GM12878 (cell line): ENCODE measurements around the gene RAD51B. TPM values are rescaled to one million over a fixed set of nuclear protein-coding genes. Genes with fewer than 3 reads are reported as not detected.

Experiments used
- ATAC-seq: fragments of 200-7000 bp; cut with Tn5 transposase; 3 replicates; pipeline ENCODE4 v1.9.1; 2020; ENCODE audit warnings: mild to moderate bottlenecking, moderate library complexity
- BruUV-seq: library from RNA; stranded (reverse); fragments of 400-500 nt; replicated peaks from 2 replicates; lab custom pipeline; 2021; lab: Mats Ljungman, UMichigan
- CTCF ChIA-PET: fragments of 300-600 bp; sonication (Branson Sonifier 250); formaldehyde crosslinking; extraction: SDS; loops from one replicate; lab custom pipeline; 2021; ENCODE audit warnings: inconsistent platforms; lab: Yijun Ruan, JAX
- POLR2A ChIA-PET: fragments of 350-600 bp; formaldehyde crosslinking; extraction: SDS; loops from one replicate; lab custom pipeline; 2021; ENCODE audit warnings: inconsistent platforms; lab: Charles Lee
- RAD21 ChIA-PET: fragments of 300-600 bp; sonication (Branson Sonifier 250); formaldehyde crosslinking; loops from one replicate; lab custom pipeline; 2023; ENCODE audit warnings: antibody characterized with exemption; ENCODE audit not compliant: unreplicated experiment; lab: Charles Lee
- SMC1A ChIA-PET: fragments of 300-600 bp; sonication (Branson Sonifier 250); formaldehyde crosslinking; loops from one replicate; lab custom pipeline; 2023; ENCODE audit not compliant: unreplicated experiment, uncharacterized antibody; lab: Charles Lee
- DNase-seq: peaks from one replicate; pipeline ENCODE4 v3.0.0-alpha.2; 2011; ENCODE audit warnings: low read depth, low spot score
- FAIRE-seq: peaks from 3 replicates; lab custom pipeline; 2011; peaks lifted over from hg19 to GRCh38; lab: Jason Lieb, UNC
- H2AFZ ChIP-seq: 2 replicates; pipeline ENCODE4 v1.6.0; 2011; ENCODE audit warnings: low read depth, low read length, control low read depth; ENCODE audit not compliant: control insufficient read depth
- H3K27ac ChIP-seq: 2 replicates; pipeline ENCODE4 v1.5.1; 2011; ENCODE audit warnings: control low read depth; ENCODE audit not compliant: control insufficient read depth, insufficient read depth
- H3K27me3 ChIP-seq, 2 experiments: replicated peaks in 1 of 2; 2 replicates each; pipeline versions ENCODE4 v1.6.0 to v1.6.1; 2011; ENCODE audit warnings: low read length in 1 of 2; ENCODE audit not compliant: control insufficient read depth in 2 of 2, insufficient read depth in 2 of 2
- H3K36me3 ChIP-seq, 2 experiments: 2 replicates each; pipeline ENCODE4 v1.5.1; 2011; ENCODE audit warnings: low read length in 1 of 2; ENCODE audit not compliant: control insufficient read depth in 2 of 2, insufficient read depth in 2 of 2
- H3K4me1 ChIP-seq: 2 replicates; pipeline ENCODE4 v1.6.1; 2011; ENCODE audit warnings: mild to moderate bottlenecking, low read length, moderate library complexity, mixed read lengths; ENCODE audit not compliant: control insufficient read depth, insufficient read depth
- H3K4me2 ChIP-seq: 2 replicates; pipeline ENCODE4 v1.6.0; 2011; ENCODE audit warnings: control low read depth; ENCODE audit not compliant: control insufficient read depth, insufficient read depth
- H3K4me3 ChIP-seq: fragments of 200-600 bp; sonication (generic); 2 replicates; pipeline ENCODE4 v1.5.1; 2016
- H3K79me2 ChIP-seq: 2 replicates; pipeline ENCODE4 v1.6.0; 2011; ENCODE audit warnings: low read length; ENCODE audit not compliant: control insufficient read depth, insufficient read depth
- H3K9ac ChIP-seq: 2 replicates; pipeline ENCODE4 v1.8.0; 2011; ENCODE audit warnings: low read length, control low read depth, mixed read lengths; ENCODE audit not compliant: control insufficient read depth, insufficient read depth
- H3K9me3 ChIP-seq: replicated peaks from 3 replicates; pipeline ENCODE4 v1.5.1; 2011; ENCODE audit warnings: mild to moderate bottlenecking, low read length; ENCODE audit not compliant: control insufficient read depth, insufficient read depth
- H4K20me1 ChIP-seq: 2 replicates; pipeline ENCODE4 v1.6.0; 2011; ENCODE audit not compliant: control insufficient read depth, insufficient read depth
- GABPA ChIP-seq: IDR thresholded peaks from 2 replicates; pipeline ENCODE4 v1.6.1; 2014; ENCODE audit warnings: antibody characterized with exemption, low read depth, mild to moderate bottlenecking, inconsistent platforms
- IKZF1 ChIP-seq: fragments of 450-650 bp; conservative IDR thresholded peaks from 2 replicates; pipeline ENCODE4 v1.6.1; 2017; ENCODE audit warnings: antibody characterized with exemption, mild to moderate bottlenecking
- MYC ChIP-seq: IDR thresholded peaks from 2 replicates; pipeline ENCODE4 v1.6.1; 2011; ENCODE audit warnings: mild to moderate bottlenecking, low read length, moderate library complexity, inconsistent platforms; ENCODE audit not compliant: insufficient read depth, insufficient replicate concordance, insufficient read length, severe bottlenecking
- NR2C2 ChIP-seq: IDR thresholded peaks from 2 replicates; pipeline ENCODE4 v1.6.1; 2011; ENCODE audit warnings: borderline replicate concordance, low read depth; ENCODE audit not compliant: control insufficient read depth, insufficient read length
- RELA ChIP-seq: fragments of 450-650 bp; IDR thresholded peaks from 2 replicates; pipeline ENCODE4 v1.8.0; 2014; ENCODE audit warnings: borderline replicate concordance; ENCODE audit not compliant: partially characterized antibody
- TCF7 ChIP-seq: IDR thresholded peaks from 2 replicates; pipeline ENCODE4 v1.6.1; 2014; ENCODE audit warnings: antibody characterized with exemption, borderline replicate concordance
- whole genome bisulfite sequencing: methylation state at CpG from one replicate; pipeline ENCODE4 v1.1.6; 2016; ENCODE audit warnings: low lambda C conversion rate; ENCODE audit not compliant: insufficient replicate concordance, insufficient coverage; ENCODE audit errors: missing lambda C conversion rate; 5-methylcytosine and 5-hydroxymethylcytosine counted together
- in situ Hi-C: fragments of 300-500 bp; cut with MboI; formaldehyde crosslinking; loops from 9 replicates; pipeline ENCODE4 v1.14.3; 2018; ENCODE audit warnings: mixed read lengths
- intact Hi-C: fragments of 100-400 bp; cut with micrococcal nuclease; formaldehyde crosslinking; loops from one replicate; pipeline ENCODE4 v1.14.2; 2022; ENCODE audit not compliant: unreplicated experiment
- polyA plus RNA-seq, 11 experiments: library from polyadenylated mRNA; depleted of rRNA in 4 of 11; unstranded in 6 of 11; stranded (reverse) in 5 of 11; fragments of >200 nt; fragmentation: Nextera tagmentation in 4 of 11; fragmentation: Illumina TruSeq in 1 of 11; extraction: Ambion mirVana in 4 of 11; extraction: Trizol in 1 of 11; gene quantifications; 1 replicate in 1 of 11; 2 replicates in 10 of 11; pipeline versions ENCODE4 v1.2.1 to v1.2.3, GENCODE V29; 2011 to 2016; ENCODE audit warnings: inconsistent platforms in 2 of 11, missing spikeins in 2 of 11, low read depth in 1 of 11
- total RNA-seq, 4 experiments: library from RNA; depleted of rRNA in 3 of 4; stranded (reverse); fragments of >200 nt in 3 of 4; fragmentation: Illumina TruSeq in 1 of 4; extraction: Trizol in 1 of 4; gene quantifications; 2 replicates each; pipeline versions ENCODE4 v1.2.1 to v1.2.3, GENCODE V29; 2013 to 2021
- TF ChIP-seq, protein P1 (sequence below): fragments of 450-650 bp; IDR thresholded peaks from 2 replicates; pipeline ENCODE4 v1.6.1; 2016; ENCODE audit warnings: mild to moderate bottlenecking, moderate library complexity, borderline replicate concordance
- TF ChIP-seq, protein P2 (sequence below): fragments of 450-650 bp; IDR thresholded peaks from 2 replicates; pipeline ENCODE4 v1.6.1; 2016; ENCODE audit warnings: mild to moderate bottlenecking

Gene RAD51B
- total and polyA plus RNA-seq, 10 of the 15 experiments (the other 5 are each of a cell fraction or from before 2014, with no cell fraction given), result 9.8 to 26.8 (median 21.3) TPM

DNA sequence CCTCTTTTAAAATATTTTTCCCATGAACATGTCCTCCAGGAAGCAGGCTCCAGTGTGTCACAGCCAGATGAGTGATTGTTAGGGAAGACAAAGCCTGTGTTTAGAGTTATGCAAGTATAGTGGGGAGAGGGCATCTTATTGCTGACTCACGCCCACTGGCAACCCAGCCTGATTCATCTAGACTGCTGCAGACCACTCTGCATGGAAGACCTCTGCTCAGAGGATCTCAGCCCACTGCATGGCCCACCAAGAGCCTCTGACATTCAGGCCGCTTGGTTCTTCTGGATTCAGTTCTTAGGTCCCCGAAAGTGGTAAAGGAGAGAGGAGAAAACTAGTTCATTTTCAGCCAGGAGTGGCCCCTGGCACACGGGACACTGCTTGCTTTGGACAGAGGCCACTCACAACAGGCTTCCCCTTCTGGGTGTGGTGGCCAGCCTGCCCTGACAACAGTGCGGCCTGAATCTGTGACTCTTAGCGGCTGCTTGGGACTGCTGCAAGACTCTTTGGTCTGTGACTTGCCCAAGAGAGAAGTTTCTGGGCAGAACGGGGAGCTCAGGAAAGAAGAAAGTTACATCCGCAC is 707.0 kb downstream of the RAD51B start:
- no TSS peak for BruUV-seq
- H4K20me1 ChIP-seq, result no peaks in the 10 kb centered on the region
- no peak overlapping the region for H3K9ac ChIP-seq

More for the DNA sequence above, 707.0 kb downstream of the RAD51B start:
- intact Hi-C loops (no loop called here), in situ Hi-C loops (no loop called here)
- ChIA-PET RAD21 (interaction anchor here (1.8 kb wide), 1 partner anchor 20 kb away, joined by 6 read pairs; no protein-coding TSS in a partner anchor), SMC1A (interaction anchor here (0.8 to 1.7 kb wide), 7 partner anchors 9 to 260 kb away, joined by 3 to 6 read pairs (median 4); no protein-coding TSS in a partner anchor)
- no peak overlapping the region for H3K4me3 ChIP-seq
- H3K27me3 ChIP-seq, result no peaks in the 10 kb centered on the region
- ATAC-seq (no peak), DNase-seq (no peak), FAIRE-seq (no peak)
- no peak overlapping the region for H3K4me2 ChIP-seq
- H3K79me2 ChIP-seq, result no peaks in the 10 kb centered on the region
- no peaks in the 10 kb centered on the region for H3K36me3 ChIP-seq
- H3K27ac ChIP-seq, result no peak overlapping the region
- no peaks in the 10 kb centered on the region for H3K4me1 ChIP-seq
- 84% methylated on average over 8 of the region's 8 CpGs for WGBS
- no peak overlapping the region for H2AFZ ChIP-seq
- peaks cover 6% of the 10 kb centered on the region; the same call in 2 of the 3 replicates for H3K9me3 ChIP-seq
- TF ChIP-seq RELA, result no peak
- TF ChIP-seq, protein P1, sequence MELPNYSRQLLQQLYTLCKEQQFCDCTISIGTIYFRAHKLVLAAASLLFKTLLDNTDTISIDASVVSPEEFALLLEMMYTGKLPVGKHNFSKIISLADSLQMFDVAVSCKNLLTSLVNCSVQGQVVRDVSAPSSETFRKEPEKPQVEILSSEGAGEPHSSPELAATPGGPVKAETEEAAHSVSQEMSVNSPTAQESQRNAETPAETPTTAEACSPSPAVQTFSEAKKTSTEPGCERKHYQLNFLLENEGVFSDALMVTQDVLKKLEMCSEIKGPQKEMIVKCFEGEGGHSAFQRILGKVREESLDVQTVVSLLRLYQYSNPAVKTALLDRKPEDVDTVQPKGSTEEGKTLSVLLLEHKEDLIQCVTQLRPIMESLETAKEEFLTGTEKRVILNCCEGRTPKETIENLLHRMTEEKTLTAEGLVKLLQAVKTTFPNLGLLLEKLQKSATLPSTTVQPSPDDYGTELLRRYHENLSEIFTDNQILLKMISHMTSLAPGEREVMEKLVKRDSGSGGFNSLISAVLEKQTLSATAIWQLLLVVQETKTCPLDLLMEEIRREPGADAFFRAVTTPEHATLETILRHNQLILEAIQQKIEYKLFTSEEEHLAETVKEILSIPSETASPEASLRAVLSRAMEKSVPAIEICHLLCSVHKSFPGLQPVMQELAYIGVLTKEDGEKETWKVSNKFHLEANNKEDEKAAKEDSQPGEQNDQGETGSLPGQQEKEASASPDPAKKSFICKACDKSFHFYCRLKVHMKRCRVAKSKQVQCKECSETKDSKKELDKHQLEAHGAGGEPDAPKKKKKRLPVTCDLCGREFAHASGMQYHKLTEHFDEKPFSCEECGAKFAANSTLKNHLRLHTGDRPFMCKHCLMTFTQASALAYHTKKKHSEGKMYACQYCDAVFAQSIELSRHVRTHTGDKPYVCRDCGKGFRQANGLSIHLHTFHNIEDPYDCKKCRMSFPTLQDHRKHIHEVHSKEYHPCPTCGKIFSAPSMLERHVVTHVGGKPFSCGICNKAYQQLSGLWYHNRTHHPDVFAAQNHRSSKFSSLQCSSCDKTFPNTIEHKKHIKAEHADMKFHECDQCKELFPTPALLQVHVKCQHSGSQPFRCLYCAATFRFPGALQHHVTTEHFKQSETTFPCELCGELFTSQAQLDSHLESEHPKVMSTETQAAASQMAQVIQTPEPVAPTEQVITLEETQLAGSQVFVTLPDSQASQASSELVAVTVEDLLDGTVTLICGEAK, result no peak
- no peak for TF ChIP-seq MYC
- TF ChIP-seq GABPA, result no peak
- no peak for TF ChIP-seq NR2C2
- TF ChIP-seq TCF7, result no peak
- no peak for TF ChIP-seq IKZF1
- TF ChIP-seq, protein P2, sequence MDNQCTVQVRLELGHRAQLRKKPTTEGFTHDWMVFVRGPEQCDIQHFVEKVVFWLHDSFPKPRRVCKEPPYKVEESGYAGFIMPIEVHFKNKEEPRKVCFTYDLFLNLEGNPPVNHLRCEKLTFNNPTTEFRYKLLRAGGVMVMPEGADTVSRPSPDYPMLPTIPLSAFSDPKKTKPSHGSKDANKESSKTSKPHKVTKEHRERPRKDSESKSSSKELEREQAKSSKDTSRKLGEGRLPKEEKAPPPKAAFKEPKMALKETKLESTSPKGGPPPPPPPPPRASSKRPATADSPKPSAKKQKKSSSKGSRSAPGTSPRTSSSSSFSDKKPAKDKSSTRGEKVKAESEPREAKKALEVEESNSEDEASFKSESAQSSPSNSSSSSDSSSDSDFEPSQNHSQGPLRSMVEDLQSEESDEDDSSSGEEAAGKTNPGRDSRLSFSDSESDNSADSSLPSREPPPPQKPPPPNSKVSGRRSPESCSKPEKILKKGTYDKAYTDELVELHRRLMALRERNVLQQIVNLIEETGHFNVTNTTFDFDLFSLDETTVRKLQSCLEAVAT, result no peak
- TF ChIP-seq, all 136 proteins: peak for 0
- POLR2A ChIA-PET, result interaction anchor here (0.6 to 1.2 kb wide), 2 partner anchors 13 to 84 kb away, joined by 3 read pairs; no protein-coding TSS in a partner anchor
- CTCF ChIA-PET, result interaction anchor here (1.4 kb wide), 1 partner anchor 13 kb away, joined by 5 read pairs; no protein-coding TSS in a partner anchor
